ENCODE measurements around the gene VGLL3.

- peak; percentile 16; the same call in 1 of the 2 replicates for TF ChIP-seq RAD21 (IDR thresholded peaks at IDR 0.05; ENCODE audit: low read depth)
- TF ChIP-seq CTCF (IDR thresholded peaks at IDR 0.05 in 2 of 3, conservative IDR thresholded peaks at IDR 0.05 in 1 of 3; ENCODE audit: borderline replicate concordance in 1 of 3, insufficient read depth in 1 of 3, low read depth in 2 of 3, low read length in 2 of 3), result peak in 2 of 3 experiments; percentile 39 to 44; a peak in 2 of 6 replicates
- no peak for TF ChIP-seq FOSL1 (IDR thresholded peaks at IDR 0.05; ENCODE audit: low read depth)
- no peak for TF ChIP-seq POLR2AphosphoS5 (IDR thresholded peaks at IDR 0.05; ENCODE audit: low read depth, low read length)
- TF ChIP-seq EZH2phosphoT487 (IDR thresholded peaks at IDR 0.05; ENCODE audit: borderline replicate concordance), result no peak
- no peak for TF ChIP-seq EZH2 (IDR thresholded peaks at IDR 0.05)
Measured at GRCh38 chr3:87006844-87007439, 16.0 kb upstream of the VGLL3 start.
